PC-3 (cell line): ENCODE data around the gene UBE2C. TPM values are rescaled to one million over a fixed set of nuclear protein-coding genes. Genes with fewer than 3 reads are reported as not detected.

Experiments
- ATAC-seq: fragments of 200-7000 bp; cut with Tn5 transposase; 2 replicates; pipeline ENCODE4 v1.9.1; 2020; ENCODE audit warnings: mild to moderate bottlenecking, moderate library complexity
- BruUV-seq: library from RNA; stranded (reverse); fragments of 400-500 nt; replicated peaks from 2 replicates; lab custom pipeline; 2021; lab: Mats Ljungman, UMichigan
- CTCF ChIA-PET: fragments of 300-600 bp; sonication (Branson Sonifier 250); formaldehyde crosslinking; loops from one replicate; lab custom pipeline; 2022; ENCODE audit warnings: antibody characterized with exemption; lab: Charles Lee
- POLR2A ChIA-PET: fragments of 300-600 bp; sonication (Branson Sonifier 250); formaldehyde crosslinking; loops from one replicate; lab custom pipeline; 2022; ENCODE audit warnings: antibody characterized with exemption; ENCODE audit not compliant: unreplicated experiment; lab: Charles Lee
- DNase-seq: peaks from one replicate; pipeline ENCODE4 v3.0.0-alpha.2; 2015
- H2AFZ ChIP-seq: fragments of 300-600 bp; sonication (generic); 2 replicates; pipeline ENCODE4 v1.6.0; 2016; ENCODE audit warnings: antibody characterized with exemption, low read length
- H3F3A ChIP-seq: fragments of 300-600 bp; sonication (generic); one replicate; pipeline ENCODE4 v1.6.0; 2017; ENCODE audit warnings: antibody characterized with exemption, low read length, control low read depth, mild to moderate bottlenecking; ENCODE audit not compliant: unreplicated experiment
- H3K27ac ChIP-seq: fragments of 300-600 bp; sonication (generic); 2 replicates; pipeline ENCODE4 v1.5.1; 2016; ENCODE audit warnings: mild to moderate bottlenecking, low read length
- H3K27me3 ChIP-seq: fragments of 300-600 bp; sonication (generic); 2 replicates; pipeline ENCODE4 v1.6.1; 2016; ENCODE audit warnings: low read length, mixed read lengths
- H3K36me3 ChIP-seq: fragments of 300-600 bp; sonication (generic); 2 replicates; pipeline ENCODE4 v1.6.1; 2016; ENCODE audit warnings: low read depth, mixed run types, low read length, mixed read lengths
- H3K4me1 ChIP-seq: fragments of 300-600 bp; sonication (generic); 2 replicates; pipeline ENCODE4 v1.5.1; 2016; ENCODE audit warnings: low read length; ENCODE audit not compliant: insufficient read depth
- H3K4me2 ChIP-seq: fragments of 300-600 bp; sonication (generic); 2 replicates; pipeline ENCODE4 v1.6.0; 2016; ENCODE audit warnings: low read length
- H3K4me3 ChIP-seq: fragments of 300-600 bp; sonication (generic); 2 replicates; pipeline ENCODE4 v1.5.1; 2016; ENCODE audit warnings: mild to moderate bottlenecking, low read length, mixed read lengths
- H3K79me2 ChIP-seq: fragments of 300-600 bp; sonication (generic); 2 replicates; pipeline ENCODE4 v1.6.1; 2017; ENCODE audit warnings: low read length, mixed read lengths
- H3K9ac ChIP-seq: fragments of 300-600 bp; sonication (generic); 2 replicates; pipeline ENCODE4 v1.6.0; 2016; ENCODE audit warnings: mild to moderate bottlenecking, low read length
- H3K9me2 ChIP-seq: fragments of 300-600 bp; sonication (generic); replicated peaks from 2 replicates; pipeline ENCODE4 v1.6.1; 2016; ENCODE audit warnings: mixed run types, low read length, mixed read lengths
- H3K9me3 ChIP-seq: fragments of 300-600 bp; sonication (generic); 2 replicates; pipeline ENCODE4 v1.6.1; 2016; ENCODE audit warnings: low read length, mixed read lengths
- H4K20me1 ChIP-seq: fragments of 300-600 bp; sonication (generic); 2 replicates; pipeline ENCODE4 v1.6.1; 2016; ENCODE audit warnings: low read length, mixed read lengths
- CTCF ChIP-seq: fragments of 300-600 bp; sonication (generic); conservative IDR thresholded peaks from 2 replicates; pipeline ENCODE4 v1.5.1; 2017; ENCODE audit warnings: antibody characterized with exemption, low read depth, mild to moderate bottlenecking, low read length
- EZH2 ChIP-seq: fragments of 300-600 bp; sonication (generic); IDR thresholded peaks from one replicate; pipeline ENCODE4 v1.6.1; 2017; ENCODE audit warnings: antibody characterized with exemption, mild to moderate bottlenecking, low read length; ENCODE audit not compliant: unreplicated experiment
- EZH2phosphoT487 ChIP-seq: fragments of 300-600 bp; sonication (generic); IDR thresholded peaks from 2 replicates; pipeline ENCODE4 v1.6.1; 2018; ENCODE audit warnings: mild to moderate bottlenecking, antibody characterized with exemption, low read length, borderline replicate concordance
- intact Hi-C: fragments of 100-400 bp; cut with micrococcal nuclease; formaldehyde crosslinking; loops from 2 replicates; pipeline ENCODE4 v1.9.0; 2023
- total RNA-seq: library from RNA; depleted of rRNA; stranded (reverse); fragments of >200 nt; gene quantifications from 2 replicates; pipeline ENCODE4 v1.2.3, GENCODE V29; 2014

The UBE2C gene
- total RNA-seq, 1 experiment from 2014 or later = 304 TPM

GRCh38 chr20:45810191-45810970, 2.1 kb upstream of the UBE2C start:
- no peak overlapping the region for H2AFZ ChIP-seq
- no peaks in the 10 kb centered on the region for H3K9me2 ChIP-seq
- H3K4me3 ChIP-seq = no peak overlapping the region
- DNase-seq (no peak), ATAC-seq (no peak)
- H3K36me3 ChIP-seq = peaks cover 67% of the 10 kb centered on the region
- no peak overlapping the region for H3K9ac ChIP-seq
- intact Hi-C loops = loop anchor here (5.0 to 10.0 kb wide), 2 partner anchors 82 to 124 kb away; partner anchors contain the start of genes CTSA, NEURL2 and PCIF1
- CTCF ChIA-PET = no interaction called here
- peaks cover 21% of the 10 kb centered on the region for H3K4me1 ChIP-seq
- no peak overlapping the region for H3K27ac ChIP-seq
- POLR2A ChIA-PET = interaction anchor here (0.6 kb wide), 1 partner anchor 23 kb away, joined by 5 read pairs; no protein-coding TSS in a partner anchor
- no peak overlapping the region for H3K4me2 ChIP-seq
- no peaks in the 10 kb centered on the region for H4K20me1 ChIP-seq
- BruUV-seq = no TSS peak
- H3K79me2 ChIP-seq = peaks cover 28% of the 10 kb centered on the region
- H3F3A ChIP-seq = peaks cover 4% of the 10 kb centered on the region
- TF ChIP-seq EZH2 (no peak), CTCF (no peak), EZH2phosphoT487 (no peak)
- H3K9me3 ChIP-seq = no peaks in the 10 kb centered on the region
- H3K27me3 ChIP-seq = no peaks in the 10 kb centered on the region

GRCh38 chr20:45813006-45813340, 529 bp downstream of the UBE2C start:
- no peak for TF ChIP-seq EZH2phosphoT487
- no peak for TF ChIP-seq CTCF
- no peak for TF ChIP-seq EZH2
- Histone ChIP-seq H3K9me3 (no peaks in the 10 kb centered on the region), H3K79me2 (peaks cover 35% of the 10 kb centered on the region), H3K36me3 (peaks cover 65% of the 10 kb centered on the region), H3K4me2 (peak overlapping the region; percentile 95), H3K9ac (peak overlapping the region; percentile 99), H3K4me3 (peak overlapping the region; percentile 98), H2AFZ (peak overlapping the region; percentile 89), H3K27me3 (no peaks in the 10 kb centered on the region), H3K9me2 (no peaks in the 10 kb centered on the region), H4K20me1 (peaks cover 11% of the 10 kb centered on the region; the same call in 1 of the 2 replicates), H3K4me1 (peaks cover 38% of the 10 kb centered on the region), H3F3A (peaks cover 11% of the 10 kb centered on the region), H3K27ac (peak overlapping the region; percentile 82)
- ChIA-PET POLR2A (no interaction called here), CTCF (interaction anchor here (0.6 kb wide), 1 partner anchor 79 kb away, joined by 3 read pairs; no protein-coding TSS in a partner anchor)
- ATAC-seq (no peak), DNase-seq (no peak)
- BruUV-seq = no TSS peak
- intact Hi-C loops = loop anchor here (2.0 to 10.0 kb wide), 3 partner anchors 14 to 122 kb away; partner anchors contain the start of genes CTSA, NEURL2 and PCIF1
